Adrenal gland (tissue), 5 donors: ENCODE data around the gene TAF4.

ENCODE experiments used
- CTCF ChIP-seq, 6 experiments: fragments of 450-650 bp in 4 of 6; fragments of 200-600 bp in 2 of 6; sonication (generic) in 1 of 6; IDR thresholded peaks; 1 replicate in 5 of 6; 2 replicates in 1 of 6; pipeline versions ENCODE4 v1.5.1 to v1.8.0; 2016 to 2021; ENCODE audit warnings: antibody characterized with exemption in 6 of 6, mild to moderate bottlenecking in 2 of 6, moderate library complexity in 1 of 6
- POLR2A ChIP-seq, 2 donors: fragments of 450-650 bp; IDR thresholded peaks; one replicate each; pipeline ENCODE4 v1.6.1; 2017; ENCODE audit warnings: antibody characterized with exemption in 2 of 2, mild to moderate bottlenecking in 2 of 2, moderate library complexity in 1 of 2
- donor health status: DM: no; HTN: no; CAD: no.

GRCh38 chr20:61968932-61969331 lies 96.7 kb downstream of the TAF4 start:
- TF ChIP-seq CTCF (IDR thresholded peaks at IDR 0.05) (no peak), POLR2A (IDR thresholded peaks at IDR 0.05) (no peak)
